MM.1S (cell line): Measurements from ENCODE around the gene ARHGAP1.

Experiments used
- CTCF ChIP-seq: fragments of 300-600 bp; sonication (generic); IDR thresholded peaks from 2 replicates; pipeline ENCODE4 v1.5.1; 2016; ENCODE audit warnings: antibody characterized with exemption, low read length, mixed read lengths
- EZH2 ChIP-seq: fragments of 300-600 bp; sonication (generic); optimal IDR thresholded peaks from 2 replicates; pipeline ENCODE3; 2017; ENCODE audit warnings: low read depth, mild to moderate bottlenecking, antibody characterized with exemption, low read length, mixed read lengths

DNA sequence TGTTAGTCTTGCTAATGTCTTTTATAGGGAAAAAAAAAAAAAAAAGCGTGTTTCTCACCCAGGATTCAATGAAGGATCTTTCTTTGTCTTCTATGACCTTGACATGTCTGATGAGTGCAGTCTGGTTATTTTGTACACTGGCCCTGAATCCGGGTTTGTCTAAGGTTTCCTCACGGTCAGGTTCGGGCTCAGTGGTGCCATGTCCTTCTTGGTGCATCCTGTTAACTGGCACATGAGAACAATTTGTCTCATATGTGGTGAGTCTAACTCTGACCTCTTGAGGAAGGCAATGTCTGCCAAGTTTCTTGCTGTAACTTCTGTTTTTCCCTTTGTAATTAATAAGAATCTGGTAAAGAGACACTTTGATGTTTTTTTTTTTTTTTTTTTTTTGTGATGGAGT is 31.1 kb upstream of the ARHGAP1 start:
- no peak for TF ChIP-seq CTCF
- TF ChIP-seq EZH2 = no peak
